ENCODE results near the gene ZIM2.
"Not testable (repeated sequence)": the region's sequence is repeated elsewhere in the genome, so short reads cannot be mapped to it uniquely, and the experiment has no call there.

The ZIM2 gene

DNA sequence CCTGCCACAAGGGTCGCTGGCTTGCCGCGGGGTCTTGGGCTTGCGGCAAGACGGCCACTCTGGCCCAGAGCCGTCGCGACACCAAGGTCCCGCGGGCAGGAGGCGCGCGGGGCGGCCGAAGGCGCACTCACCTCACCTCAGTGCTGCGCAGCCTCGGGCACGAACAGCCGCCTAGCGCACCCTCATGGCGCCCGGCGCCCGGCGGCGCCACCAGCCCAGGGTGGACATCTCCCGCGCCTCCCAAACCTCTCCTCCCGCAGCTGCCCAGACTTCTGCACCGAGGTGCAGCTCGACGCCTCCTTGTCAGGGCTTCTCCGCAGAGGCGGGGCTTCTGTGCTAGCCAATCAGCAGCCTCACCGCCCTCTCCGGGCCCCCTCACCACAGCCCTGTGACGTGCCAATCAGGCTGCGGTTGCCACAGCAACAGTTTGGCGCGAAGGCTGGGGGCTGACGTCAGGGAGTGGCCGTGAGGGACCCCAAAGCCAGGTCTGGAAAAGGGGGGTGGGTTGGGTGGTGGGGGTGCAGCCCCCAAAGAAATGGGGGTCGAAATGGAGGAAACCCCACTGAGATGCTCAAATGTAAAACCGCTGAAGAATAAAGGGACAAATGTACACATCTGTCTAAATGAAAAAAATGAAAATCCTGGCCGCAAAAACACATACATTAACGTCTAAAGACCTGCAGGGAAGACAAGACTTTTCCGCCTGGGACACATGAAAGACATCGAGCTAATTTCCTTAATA, at the start of gene ZIM2, which contains the start of gene PEG3:
ZIM2 (minus strand) TSS at position 276 of the 742 bp plus-strand sequence. CDS start 16,449 bp downstream, outside the sequence.
PEG3 (minus strand) TSS at position 276 of the 742 bp plus-strand sequence. CDS start 16,071 bp downstream, outside the sequence.
- DNase-seq (ENCODE audit: low read depth), result no peak

DNA sequence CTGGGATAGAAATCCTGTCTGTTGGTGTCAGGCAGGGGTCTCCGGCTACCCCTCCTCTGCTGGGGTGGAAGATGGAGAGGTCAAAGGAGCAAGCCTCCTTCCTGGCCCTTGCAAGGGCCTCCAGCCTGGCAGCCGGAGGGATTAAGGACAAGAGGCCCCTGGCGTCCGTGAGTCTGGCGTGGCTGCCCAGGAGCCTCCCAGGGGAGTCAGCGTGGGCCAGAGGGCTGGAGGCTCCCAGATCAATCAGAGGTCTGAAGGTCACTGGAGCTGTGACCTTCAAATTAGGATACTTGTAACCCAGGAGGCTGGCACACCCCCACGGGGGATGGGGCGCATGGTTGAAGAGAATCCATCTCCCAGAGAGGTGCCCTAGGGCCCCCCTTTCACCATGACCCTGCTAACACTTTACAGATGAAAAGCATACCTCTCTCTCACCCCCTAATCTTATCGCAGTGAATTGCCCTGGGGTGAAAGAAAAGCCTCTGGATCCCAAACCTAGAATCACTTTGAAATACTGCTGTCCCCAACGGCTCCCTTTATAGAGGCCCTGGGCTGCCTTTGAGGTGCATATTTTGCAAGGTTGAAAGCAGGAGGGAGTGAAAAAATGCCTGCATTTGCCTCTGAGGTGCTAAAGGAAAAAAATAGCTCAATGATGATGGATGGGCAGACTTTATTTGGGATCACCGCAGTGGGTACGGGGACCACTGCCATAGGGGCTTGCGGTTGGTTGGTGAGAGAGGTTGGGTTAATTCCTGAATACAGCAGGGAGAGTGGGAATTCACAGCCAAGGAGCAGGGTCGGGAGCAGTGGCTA, 44.9 kb upstream of the ZIM2 start:
- no peak for DNase-seq (ENCODE audit: low read depth)

DNA sequence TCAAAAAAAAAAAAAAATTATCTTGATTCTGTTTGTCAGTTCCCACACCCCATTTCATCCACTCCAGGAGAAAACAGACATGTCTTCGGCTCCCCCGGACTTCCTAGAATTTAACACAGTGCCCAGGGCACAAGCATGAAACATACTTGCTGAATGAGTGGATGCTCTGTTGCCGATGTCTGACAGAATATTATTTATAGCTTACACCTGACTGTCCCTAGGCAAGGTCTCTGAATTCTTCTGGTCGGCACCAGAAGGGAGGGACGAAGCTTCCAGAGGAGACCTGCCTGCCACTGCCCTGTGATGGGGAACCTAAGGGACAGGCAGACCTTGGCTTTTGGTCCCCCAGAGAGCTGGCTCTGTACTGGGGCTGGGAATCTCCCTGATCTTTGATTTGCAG, 43.9 kb upstream of the ZIM2 start:
- DNase-seq (ENCODE audit: low read depth), result no peak

DNA sequence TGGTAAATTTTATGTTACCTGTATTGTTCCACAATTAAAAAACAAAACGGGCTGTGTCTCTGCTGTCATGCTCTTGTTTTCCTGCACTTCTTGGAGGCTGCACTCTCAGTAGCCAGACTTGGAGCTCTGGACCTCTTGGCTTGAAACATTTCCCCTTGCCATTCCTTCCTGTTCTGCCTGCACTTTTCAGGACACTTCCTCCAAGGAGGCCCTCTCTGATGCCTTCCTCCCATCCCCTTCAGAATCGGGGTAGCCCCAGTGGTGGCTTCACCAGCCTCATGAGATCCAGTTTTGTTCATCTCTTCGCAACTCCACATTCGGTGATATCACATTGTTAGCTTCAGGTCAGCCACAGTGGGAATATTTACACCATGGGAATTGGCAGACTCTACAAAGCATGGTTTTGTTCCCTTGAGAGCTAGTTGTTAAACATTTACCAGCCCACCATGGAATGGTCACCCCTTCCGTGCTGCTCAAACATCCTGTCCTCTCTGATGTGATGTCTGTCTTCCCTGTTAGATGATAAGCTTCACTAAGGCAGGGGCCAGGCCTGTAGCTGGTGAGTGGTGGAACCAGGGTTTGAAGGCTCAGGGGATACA, 40.2 kb upstream of the ZIM2 start:
- no peak for DNase-seq (ENCODE audit: low read depth)

DNA sequence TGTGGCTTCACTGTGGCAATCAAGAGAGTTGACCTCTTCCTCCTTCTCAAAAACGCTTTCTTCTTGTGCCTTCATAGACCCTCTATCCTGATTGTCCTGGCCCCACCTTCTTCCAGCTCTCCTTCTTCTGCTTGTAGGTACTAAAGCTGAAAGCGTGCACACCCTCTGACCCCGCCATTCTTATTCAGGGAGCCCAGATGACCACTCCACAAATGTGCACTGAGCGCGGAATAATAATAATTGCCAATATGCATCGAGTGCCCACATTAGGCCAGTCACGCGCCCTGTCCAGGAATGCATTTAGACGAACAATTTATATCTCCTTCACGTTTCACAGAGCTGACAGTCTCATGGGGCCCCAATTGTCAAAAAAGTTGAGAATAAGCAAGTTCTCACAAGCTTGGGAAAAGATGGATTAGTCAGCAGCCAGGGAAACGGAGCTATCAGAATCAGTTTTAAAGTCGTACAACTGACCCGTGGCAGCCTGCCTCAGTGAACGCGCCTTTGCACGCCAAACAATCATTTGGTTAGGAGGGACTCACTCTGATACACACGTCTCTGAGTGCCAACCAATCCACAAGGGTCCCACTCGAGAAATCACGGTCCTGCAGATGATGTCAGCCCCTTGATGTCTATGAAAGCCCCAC, 36.7 kb upstream of the ZIM2 start:
- DNase-seq (ENCODE audit: low read depth), result no peak

DNA sequence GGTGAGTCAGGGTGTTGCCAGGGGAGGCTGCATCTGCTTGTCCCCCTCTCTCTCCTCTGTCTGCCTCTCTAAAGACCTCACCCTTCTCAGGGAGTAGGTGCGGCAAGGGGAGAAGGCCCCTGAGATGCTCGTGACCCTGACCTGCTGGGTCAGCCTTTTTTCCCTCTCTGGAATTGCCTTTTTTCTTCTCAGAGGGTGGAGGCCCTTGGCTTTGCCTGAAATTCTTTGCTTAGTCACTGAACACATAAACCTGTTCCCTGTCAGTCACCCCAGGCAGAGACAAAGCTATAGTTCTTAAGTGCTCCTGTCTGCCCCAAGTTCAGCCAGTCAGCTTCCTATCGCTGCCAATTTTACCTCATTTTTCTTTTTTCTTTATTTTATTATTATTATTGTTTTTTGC, 35.2 kb upstream of the ZIM2 start:
- DNase-seq (ENCODE audit: low read depth), result no peak

DNA sequence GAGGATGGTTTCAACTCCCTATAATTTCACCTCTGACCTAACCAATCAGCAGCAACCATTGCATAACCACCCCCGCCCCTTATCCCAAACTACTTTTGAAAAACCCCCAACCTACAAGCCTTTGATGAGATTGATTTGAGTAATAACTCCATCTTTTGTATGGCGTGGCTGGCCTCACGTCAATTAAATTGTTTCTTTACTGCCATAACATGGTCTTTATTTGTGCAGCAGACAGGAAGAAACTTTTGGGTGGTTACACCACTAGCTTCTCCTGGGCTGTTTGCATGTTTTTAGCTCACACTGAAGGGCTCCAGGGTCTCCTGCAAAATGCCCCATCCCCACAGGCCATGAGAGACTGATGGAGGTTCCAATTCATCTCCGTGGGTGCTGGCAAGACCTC, 34.0 kb upstream of the ZIM2 start:
- no peak for DNase-seq (ENCODE audit: low read depth)

DNA sequence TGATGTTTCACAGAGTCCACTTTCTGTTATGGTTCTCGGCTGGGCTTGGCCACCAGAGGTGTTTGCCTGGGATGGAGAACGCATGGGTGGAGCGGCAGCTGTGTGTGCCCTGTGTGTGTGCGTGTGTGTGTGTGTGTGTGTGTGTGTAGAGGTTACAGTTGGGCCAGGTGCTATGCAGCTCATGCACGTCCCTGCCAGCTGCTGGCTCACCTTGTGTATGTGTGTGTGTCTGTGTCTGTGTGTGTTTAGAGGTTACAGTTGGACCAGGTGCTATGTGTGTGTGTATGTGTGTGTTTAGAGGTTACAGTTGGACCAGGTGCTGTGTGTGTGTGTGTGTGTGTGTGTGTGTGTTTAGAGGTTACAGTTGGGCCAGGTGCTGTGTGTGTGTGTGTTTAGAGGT, 33.0 kb upstream of the ZIM2 start:
- no peak for DNase-seq (ENCODE audit: low read depth)

DNA sequence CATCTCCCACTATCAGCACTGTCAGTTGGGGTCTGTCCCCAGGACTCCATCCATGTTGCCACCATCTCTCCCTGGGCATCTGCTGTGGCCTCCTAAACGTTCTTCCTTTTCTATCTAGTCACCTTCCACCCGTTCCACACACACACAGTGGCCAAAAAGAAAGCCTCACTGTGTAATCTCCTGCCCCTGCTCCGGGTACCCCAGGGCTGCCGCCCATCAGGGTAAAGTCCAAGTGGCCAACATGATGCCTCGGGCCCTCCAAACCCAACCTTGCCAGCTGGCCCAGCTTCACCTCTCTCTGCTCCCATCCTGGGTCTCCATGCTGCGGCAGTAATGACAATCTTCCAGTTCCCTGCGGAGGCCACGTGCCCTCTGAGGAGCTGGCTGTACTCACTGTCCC, 29.4 kb upstream of the ZIM2 start:
- DNase-seq (ENCODE audit: low read depth), result no peak

DNA sequence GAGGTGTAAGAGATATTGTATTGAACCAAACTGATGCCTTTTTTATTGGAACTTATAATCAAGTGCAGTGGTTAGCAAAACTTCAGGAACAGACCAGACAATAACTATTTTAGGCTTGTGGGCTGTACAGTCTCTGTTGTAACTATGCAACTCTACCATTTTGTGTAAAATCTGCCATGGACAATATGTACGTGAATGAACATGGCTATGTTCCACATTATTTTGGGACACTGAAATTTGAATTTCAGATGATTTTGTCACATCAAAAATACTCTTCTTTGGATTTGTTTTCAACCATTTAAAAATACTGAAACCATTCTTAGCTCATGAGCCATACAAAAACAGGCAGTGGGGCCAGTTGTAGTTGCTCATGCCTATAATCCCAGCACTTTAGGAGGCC, 27.9 kb upstream of the ZIM2 start:
- no peak for DNase-seq (ENCODE audit: low read depth)

DNA sequence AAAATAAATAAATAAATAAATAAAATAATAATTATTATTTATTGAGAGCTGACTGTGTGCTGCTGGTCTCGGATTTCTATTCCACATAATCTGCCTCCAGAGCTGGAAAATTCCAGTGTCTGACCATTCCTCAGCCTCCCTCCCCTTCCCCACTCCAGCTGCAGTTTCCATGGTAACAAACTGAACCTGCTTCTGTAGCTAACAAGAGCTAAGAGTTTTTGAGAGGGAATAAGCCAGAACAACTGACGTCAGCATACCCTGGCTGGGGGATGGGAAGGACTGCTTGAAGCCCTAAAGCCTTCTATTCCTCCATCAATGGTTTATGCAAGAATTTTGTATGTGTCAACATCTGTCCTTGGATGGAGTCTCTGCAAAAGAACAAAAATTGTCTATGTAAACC, 26.0 kb upstream of the ZIM2 start:
- DNase-seq (ENCODE audit: low read depth), result no peak

DNA sequence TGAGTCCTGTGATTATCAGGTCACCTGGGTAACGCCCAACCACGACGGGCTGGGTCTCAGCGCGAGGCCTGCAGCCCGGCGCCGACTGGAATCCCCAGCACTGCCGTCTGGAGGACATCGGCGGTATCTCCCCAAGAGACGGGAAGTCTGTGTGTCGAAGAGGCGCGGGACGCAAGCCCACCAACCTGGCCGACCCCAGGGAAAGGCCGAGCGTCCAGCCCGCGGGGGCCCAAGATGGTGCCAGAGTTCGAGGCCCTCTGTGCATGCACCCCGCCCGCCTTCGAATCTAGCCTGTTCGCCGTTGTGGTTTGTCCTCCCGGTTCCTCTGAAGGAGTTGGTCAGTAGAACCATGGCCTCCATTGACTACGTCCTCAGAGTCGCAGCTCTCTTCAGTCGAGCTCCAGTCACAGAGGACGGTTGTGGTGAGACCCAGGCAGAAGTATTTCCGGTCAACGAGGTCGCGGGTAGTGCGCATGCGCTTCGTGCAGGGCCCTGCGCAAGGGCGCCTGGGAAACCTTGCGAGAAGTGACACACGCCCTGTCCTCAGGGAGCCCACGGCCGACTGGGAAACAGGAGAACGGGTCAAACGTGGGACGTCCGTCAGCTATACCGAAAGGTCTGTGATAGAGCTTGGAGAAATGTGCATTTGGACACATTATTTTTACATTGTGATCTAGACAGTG, 24.1 kb upstream of the ZIM2 start:
- no peak for DNase-seq (ENCODE audit: low read depth)

DNA sequence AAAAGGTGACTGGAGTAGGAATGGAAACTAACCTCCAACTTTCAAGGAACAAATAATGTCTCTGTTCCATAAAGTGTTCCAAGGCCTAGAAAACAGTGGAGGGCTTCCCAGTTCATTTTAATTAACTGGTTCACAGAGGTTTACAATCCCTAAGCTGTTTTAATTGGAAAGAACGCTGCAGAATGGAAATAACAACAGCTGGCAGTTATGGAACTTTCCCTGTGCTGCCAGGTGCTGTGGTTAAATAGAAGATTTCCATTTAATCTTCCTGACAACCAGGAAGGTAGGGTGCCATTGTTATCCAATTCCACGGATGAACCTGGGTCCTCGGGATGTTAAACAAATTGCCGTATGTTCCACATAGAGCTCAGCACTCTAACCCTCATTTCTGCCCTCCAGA, 22.2 kb upstream of the ZIM2 start:
- no peak for DNase-seq (ENCODE audit: low read depth)

DNA sequence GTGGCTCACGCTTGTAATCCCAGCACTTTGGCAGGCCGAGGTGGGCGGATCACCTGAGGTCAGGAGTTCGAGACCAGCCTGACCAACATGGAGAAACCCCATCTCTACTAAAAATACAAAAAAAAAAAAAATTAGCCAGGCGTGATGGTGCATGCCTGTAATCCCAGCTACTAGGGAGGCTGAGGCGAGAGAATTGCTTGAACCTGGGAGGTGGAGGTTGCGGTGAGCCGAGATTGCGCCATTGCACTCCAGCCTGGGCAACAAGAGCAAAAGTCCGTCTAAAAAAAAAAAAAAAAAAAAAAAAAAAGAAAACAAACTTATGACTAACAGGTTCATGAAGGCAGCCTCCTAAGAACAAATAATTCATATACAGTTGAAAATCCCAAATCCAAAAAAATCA, 19.9 kb upstream of the ZIM2 start:
- not testable (repeated sequence) for DNase-seq (ENCODE audit: low read depth)

DNA sequence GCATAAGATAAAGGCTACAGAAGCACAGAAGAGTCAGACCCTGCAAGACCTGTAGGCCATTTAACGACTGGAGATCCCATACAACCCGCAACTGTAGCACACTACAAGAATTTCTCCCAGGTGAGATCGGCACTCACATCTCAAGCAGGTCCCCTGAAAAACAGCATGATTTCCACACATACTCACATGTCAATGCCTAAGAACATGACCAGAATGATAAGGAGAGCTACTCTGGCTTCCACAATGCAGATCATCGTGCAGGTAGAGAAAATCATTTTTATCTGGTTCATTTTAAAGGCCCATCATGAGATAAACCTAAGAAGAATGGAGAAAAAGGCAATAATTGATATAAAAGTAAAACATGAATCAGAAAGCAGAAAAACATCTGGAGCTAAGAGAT, 17.5 kb upstream of the ZIM2 start:
- DNase-seq (ENCODE audit: low read depth), result no peak

DNA sequence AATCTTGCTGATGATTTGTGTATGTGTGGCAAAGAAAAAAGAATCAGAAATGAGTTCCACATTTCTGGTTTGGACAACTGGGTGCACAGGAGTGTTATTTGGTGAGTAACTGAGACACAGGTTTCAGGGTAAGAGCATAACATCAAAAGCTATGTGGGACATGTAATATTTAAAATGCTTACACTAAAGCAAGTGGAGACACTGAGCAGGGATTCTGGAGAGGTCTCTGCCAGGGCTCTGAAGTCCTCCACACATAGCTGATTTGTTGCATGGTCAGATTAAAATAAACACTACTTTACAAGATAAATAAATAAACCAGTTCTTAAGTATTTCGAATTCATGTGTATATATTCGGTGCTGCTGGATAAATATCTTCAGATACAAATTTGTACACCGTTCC, 16.3 kb upstream of the ZIM2 start:
- DNase-seq (ENCODE audit: low read depth), result no peak

DNA sequence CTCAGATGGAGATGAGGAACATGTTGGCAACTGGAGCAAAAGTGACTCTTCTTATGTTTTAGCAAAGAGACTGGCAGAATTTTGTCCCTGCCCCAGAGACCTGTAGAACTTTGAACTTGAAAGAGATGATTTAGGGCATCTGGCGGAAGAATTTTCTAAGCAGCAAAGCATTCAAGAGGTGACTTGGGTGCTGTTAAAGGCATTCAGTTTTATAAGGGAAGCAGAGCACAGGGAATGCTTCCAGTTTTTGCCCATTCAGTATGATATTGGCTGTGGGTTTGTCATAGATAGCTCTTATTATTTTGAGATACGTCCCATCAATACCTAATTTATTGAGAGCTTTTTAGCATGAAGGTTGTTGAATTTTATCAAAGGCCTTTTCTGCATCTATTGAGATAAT, 11.8 kb upstream of the ZIM2 start:
- not testable (repeated sequence) for DNase-seq (ENCODE audit: low read depth)

DNA sequence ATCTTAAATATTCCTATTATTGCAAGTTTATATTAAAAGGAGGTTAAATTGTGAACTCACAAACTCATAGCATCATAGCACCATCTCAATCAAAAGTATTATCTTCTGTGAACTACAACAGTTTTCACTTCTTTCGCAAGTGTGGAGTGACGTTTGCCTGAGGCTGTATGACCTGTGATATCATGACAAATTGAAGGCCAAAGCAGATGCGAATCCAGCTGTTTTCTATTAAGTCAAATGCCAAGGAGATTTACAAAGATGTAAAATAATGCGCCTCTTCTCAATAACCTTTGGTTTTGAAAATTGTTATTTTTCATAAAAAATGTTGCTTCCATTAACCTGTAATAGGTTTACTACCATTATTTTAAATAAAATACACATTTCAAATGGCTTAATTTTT, 7.6 kb upstream of the ZIM2 start:
- no peak for DNase-seq (ENCODE audit: low read depth)

DNA sequence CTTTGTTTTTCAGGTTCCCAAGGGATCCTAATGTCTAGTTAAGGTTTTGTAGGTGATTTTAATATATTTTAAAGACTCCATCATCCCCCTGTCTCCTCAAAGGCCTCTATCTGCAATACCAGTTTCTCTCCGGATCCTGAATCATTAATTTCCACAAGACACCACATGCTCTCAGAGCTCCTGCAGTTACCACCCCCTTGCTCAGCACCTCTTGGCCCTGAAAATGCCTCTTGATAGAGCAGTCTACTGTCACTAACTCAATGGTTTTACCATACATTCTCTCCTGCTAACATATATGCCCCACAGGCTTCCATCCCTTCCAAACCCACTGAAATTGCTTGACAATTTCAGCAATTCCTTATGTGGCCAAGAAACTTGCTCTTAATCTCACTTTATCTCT, 1.9 kb upstream of the ZIM2 start:
- DNase-seq (ENCODE audit: low read depth), result no peak

DNA sequence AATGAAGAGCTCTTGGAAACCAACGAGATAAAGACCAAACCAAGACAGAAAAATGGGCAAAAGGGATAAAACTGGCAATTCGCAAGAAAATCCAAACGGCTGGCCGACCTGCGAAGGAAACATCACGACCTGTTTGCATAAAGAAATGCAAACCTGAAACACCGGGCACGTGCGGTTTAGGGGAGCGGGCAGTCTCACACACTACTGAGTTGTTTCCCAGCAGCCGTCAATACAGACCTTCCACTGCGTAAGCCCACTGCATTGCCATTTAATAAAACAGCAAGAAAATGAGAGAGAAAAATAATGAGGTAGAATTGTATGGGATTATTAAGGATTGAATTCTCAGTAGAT, 642 bp upstream of the ZIM2 start:
- no peak for DNase-seq (ENCODE audit: low read depth)

DNA sequence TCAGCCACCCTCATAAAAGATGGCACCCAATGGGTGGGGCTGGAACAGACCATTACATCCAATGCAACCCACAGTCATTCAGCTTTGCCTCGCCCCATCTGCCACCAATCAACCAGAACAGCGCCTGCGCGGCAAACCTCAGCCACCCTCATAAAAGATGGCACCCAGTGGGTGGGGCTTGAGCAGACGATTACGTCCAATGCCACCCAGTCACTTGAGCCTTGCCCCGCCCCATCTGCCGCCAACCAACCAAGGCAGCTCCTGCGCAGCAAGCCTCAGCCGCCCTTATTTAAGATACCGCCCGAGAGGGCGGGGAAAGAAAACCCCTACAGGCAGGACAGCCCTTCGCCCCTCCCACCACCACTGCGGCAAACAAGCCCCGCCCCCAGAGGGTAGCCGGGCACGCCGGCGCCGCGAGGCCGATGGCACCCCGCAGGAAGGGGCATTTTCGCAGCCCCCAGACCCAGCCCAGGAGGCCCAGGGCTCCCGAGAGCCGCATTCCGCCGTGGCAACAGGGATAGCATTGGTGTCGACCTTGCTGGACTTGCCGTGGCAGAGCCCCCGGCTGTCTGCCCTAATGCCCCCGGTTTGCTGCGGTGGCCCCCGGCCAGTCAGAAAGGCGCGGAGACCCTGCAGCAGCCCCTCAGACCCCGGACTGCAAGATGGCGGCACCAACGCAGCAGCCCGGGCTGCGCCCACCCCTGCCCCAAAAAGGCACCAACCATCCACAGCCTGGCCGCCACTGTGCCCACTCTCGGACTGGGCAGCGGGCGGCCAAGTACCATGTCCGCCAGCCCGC, 675 bp downstream of the ZIM2 start:
- no peak for DNase-seq (ENCODE audit: low read depth)
